Brain pericyte (primary cell): ENCODE measurements around the gene AHR.

Experiments
- DNase-seq: peaks from one replicate; pipeline ENCODE4 v3.0.0-alpha.2; 2012; ENCODE audit warnings: low read depth, low spot score

AHR gene

DNA sequence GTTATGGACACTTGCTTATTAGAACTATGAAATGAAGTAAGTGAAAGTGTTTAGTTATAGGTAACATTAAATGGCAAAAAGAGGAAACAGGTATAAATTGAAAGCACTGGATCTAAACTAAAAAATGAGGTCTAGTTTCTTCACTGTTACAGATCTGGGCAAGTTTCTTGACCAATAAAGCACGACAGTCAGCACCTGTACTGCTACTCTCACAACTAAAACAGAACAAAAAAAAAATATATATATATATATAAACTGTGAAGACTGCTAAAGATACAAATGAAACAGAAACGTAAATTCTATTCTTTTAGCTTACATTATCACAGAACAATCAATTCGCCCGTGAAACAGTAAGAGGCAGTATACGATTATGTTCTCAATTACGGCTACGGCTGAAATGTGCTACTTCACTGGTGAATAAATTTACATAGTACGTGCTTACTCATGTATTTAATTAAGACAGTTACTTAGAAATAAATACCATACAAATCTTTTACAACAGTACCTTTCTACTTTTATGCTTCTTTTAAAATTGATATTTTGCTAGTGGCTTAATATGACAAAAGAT, 4.2 kb downstream of the AHR start:
- DNase-seq = no peak

- peak; percentile 63 for DNase-seq
Measured at GRCh38 chr7:17304926-17305325, 6.5 kb downstream of the AHR start.

GRCh38 chr7:17305387-17306171, 7.1 kb downstream of the AHR start:
- DNase-seq = no peak

- DNase-seq = no peak
Measured at GRCh38 chr7:17307000-17307399, 8.5 kb downstream of the AHR start.

GRCh38 chr7:17307558-17307957, 9.1 kb downstream of the AHR start:
- DNase-seq = no peak

GRCh38 chr7:17307969-17308648, 9.7 kb downstream of the AHR start:
- DNase-seq = no peak

GRCh38 chr7:17311194-17311593, 12.7 kb downstream of the AHR start:
- no peak for DNase-seq

DNA sequence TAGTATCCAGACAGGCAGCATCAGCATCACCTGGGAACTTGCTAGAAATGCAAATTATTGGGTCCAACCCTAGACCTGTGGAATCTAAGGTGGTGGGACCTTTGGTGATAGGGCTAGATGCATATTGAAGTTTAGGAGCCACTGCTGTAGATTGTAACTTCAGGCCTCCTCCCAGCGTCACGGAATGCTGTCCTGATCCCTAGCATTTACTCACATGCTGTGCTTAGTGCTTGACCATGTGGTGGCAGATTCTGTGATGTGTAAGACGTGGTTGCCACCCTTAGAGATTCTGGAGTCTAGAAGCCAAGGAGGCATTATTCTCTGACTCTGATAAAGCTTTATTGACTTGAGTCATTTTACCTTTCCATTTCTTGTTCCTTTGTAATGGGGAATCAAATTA, 13.5 kb downstream of the AHR start:
- no peak for DNase-seq

DNA sequence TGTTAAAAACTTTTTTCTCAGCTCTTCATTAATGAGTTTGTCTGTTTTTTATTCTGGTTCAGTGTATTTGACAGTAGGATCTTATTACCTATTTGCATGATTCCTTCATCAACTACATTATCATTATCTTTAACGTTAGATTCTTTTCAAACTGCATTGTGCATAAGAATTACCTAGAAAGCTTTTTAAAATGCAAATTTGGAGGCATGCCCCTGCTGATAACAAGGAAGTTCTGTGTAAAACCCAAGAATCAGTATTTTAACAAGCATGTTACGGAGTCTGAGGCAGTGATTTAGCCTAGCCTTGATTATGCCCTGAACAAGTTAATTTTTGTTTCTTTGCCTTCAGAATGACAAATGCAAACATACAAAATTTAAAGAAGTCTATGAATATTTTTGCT, 14.2 kb downstream of the AHR start:
- DNase-seq = no peak

DNA sequence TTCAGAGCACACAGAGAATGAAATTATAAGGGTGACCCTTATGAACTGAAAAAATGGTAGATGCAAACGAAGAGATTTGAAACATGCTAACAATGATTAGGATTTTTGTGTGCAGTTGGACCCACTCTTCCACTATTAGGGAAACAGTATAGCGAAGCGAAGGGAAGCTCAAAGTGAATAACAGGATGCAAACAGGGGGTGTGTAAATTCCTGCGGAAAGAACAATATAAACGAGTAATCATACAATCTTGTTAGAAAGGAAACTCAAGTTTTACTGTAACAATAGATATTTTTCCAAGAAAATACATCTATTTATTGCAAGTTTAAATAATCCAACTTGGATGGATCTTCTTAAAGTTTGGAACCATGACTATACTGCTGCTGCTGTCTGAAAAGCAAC, 14.7 kb downstream of the AHR start:
- no peak for DNase-seq

- DNase-seq = no peak
Measured at GRCh38 chr7:17315974-17316373, 17.5 kb downstream of the AHR start.

- DNase-seq = no peak
Measured at GRCh38 chr7:17318146-17318545, 19.7 kb downstream of the AHR start.

DNA sequence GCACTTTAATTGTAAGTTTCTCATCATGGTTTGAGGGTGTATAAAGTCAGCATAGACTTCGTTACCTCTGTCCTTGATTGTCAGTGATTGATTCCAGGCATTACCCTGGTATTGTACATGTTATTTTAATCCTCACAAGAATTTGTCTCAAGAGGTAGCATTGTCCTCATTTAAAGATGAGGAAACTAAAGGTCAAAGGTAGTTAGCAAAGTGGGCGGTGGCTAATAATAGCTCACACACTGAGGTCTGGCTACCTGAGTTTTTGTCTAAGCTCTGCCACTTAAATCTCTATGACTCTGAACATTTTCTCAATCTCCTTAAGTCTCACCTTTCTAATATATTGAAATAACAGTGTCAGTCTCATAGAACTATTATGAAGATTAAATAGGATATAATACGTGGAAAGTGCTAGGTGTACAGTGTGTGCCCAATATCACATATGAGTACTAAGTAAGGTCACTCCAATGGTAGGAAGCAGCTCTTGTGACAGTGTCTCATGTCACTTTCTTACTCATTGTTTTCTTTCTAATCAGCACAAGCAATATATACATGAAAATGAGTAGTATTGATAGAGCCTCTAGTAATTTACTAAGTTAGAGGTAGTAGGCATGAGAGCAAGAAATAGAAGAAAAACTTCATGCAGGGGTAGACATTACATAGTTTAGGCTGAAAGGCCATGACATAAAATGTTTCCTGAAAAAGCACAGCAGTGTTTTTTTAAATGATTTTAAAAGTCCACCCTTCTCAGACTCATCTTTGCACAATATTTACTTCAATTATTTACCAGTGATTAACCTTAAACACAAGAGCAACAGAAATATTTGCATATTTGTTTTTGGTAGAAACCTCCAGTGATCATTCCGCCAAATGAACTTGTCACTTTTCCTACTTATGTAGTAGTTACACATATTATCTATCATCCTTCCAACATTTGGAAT, 21.0 kb downstream of the AHR start:
- no peak for DNase-seq

GRCh38 chr7:17320102-17320497, 21.6 kb downstream of the AHR start:
- no peak for DNase-seq

DNA sequence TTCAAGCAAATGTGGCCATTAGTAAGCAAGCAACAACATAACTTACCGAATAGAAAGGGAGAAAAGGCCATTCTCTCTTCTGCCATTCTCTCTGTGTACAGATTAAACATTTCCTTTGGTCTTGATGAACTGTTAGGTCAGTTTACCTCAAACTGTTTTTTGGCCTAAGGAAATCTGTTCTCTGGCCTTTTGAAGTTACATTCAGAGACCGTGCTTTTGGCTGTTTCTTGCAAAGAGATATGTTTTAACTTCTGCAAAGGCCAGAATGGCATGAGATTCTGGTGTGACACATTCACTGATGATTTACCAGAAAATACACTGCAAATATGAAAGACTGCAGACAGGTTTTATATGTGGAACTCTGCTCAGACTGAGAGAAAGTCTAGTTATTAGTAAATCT, 22.2 kb downstream of the AHR start:
- no peak for DNase-seq

- DNase-seq = no peak
Measured at GRCh38 chr7:17325364-17325763, 26.9 kb downstream of the AHR start.

- no peak for DNase-seq
Measured at GRCh38 chr7:17326378-17326777, 27.9 kb downstream of the AHR start.

DNA sequence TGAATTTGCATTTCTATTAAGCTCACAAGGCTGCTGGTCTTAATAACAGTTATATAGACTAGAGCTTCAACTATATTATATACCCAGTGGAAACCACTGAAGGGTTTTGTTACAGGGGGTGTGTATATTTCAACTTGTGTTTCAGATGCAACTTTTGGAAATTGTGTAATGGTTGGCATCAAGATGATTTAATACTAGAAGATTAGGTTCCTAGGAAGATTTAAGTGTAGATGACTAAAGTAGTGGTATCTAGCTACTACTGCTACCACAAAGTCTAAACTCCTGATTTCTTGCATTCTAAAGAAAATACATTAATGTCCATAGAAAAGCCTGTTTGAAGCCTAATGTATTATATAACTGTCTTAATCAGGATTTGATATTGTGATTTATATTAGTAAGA, 30.2 kb downstream of the AHR start:
- DNase-seq = no peak

GRCh38 chr7:17329440-17329839, 31.0 kb downstream of the AHR start:
- DNase-seq = no peak

GRCh38 chr7:17331891-17332501, 33.5 kb downstream of the AHR start:
- no peak for DNase-seq

DNA sequence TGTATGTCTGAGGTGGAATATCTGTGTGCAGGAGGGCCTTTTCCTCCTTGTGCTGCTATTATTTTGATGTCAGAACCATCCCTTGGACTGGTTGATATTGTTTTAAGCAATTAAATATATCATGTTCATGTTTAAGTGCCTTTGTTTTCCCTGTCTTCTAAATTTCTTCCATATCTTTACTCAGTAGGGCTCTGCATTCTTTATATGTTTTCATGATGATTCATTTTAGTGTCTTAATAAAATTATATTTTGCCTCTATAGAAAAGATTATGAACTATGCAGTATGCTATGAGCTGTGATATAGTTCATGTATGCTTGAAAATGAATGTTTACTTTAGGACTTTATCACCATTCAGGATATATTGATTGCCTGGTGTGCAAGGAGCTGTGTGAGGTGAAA, 34.8 kb downstream of the AHR start:
- DNase-seq = no peak

DNA sequence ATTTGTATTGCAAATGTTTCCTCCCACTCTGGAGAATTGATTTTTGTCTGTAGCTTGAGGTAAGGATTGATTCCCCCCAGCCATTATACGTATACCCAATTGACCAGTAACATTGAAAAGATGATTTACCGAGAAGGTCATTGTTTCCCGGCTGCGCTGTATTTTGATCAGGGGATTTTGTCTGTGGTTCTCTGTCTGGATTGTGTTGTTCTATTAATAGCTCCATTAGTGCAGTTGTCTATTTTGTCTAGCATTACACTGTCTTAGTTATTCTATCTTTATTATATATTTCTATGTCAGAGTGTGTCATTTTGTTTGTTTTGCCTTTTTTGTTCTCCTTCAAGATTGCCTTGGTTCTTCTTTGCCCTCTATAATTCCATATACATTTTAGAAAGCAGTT, 37.7 kb downstream of the AHR start:
- no peak for DNase-seq
